ENCODE measurements around the gene MYO10. TPM values are rescaled to one million over a fixed set of nuclear protein-coding genes. Genes with fewer than 3 reads are reported as not detected.

Gene MYO10
- total RNA-seq, 2 experiments from 2014 or later: 0.08 TPM; not detected in 1

GRCh38 chr5:16797951-16798350 is 138.1 kb downstream of the MYO10 start:
- Mint-ChIP-seq H3K9me3 (no peaks in the 10 kb centered on the region), H3K27ac (no peak overlapping the region), H3K4me3 (no peak overlapping the region), H3K27me3 (no peaks in the 10 kb centered on the region), H3K4me1 (no peaks in the 10 kb centered on the region), H3K36me3 (ENCODE audit: low read depth) (no peaks in the 10 kb centered on the region)
- ChIA-PET POLR2A (no interaction called here), CTCF (no interaction called here)
- DNase-seq: no peak

- no peaks in the 10 kb centered on the region for H3K36me3 Mint-ChIP-seq (ENCODE audit: low read depth)
- ChIA-PET CTCF (no interaction called here), POLR2A (no interaction called here)
- peaks cover 2% of the 10 kb centered on the region for H3K4me1 Mint-ChIP-seq
- no peak for DNase-seq
- H3K27ac Mint-ChIP-seq: no peak overlapping the region
- no peaks in the 10 kb centered on the region for H3K9me3 Mint-ChIP-seq
- no peaks in the 10 kb centered on the region for H3K27me3 Mint-ChIP-seq
- H3K4me3 Mint-ChIP-seq: no peak overlapping the region
Observed at GRCh38 chr5:16794269-16794913, 141.7 kb downstream of the MYO10 start.

- H3K9me3 Mint-ChIP-seq: no peaks in the 10 kb centered on the region
- DNase-seq: no peak
- H3K27ac Mint-ChIP-seq: no peak overlapping the region
- ChIA-PET CTCF (no interaction called here), POLR2A (no interaction called here)
- peaks cover 1% of the 10 kb centered on the region for H3K27me3 Mint-ChIP-seq
- H3K4me3 Mint-ChIP-seq: no peak overlapping the region
- peaks cover 2% of the 10 kb centered on the region for H3K4me1 Mint-ChIP-seq
- H3K36me3 Mint-ChIP-seq (ENCODE audit: low read depth): no peaks in the 10 kb centered on the region
Observed at GRCh38 chr5:16792598-16793275, 143.4 kb downstream of the MYO10 start.

GRCh38 chr5:16791904-16792597 is 144.0 kb downstream of the MYO10 start:
- DNase-seq: no peak
- no peaks in the 10 kb centered on the region for H3K36me3 Mint-ChIP-seq (ENCODE audit: low read depth)
- POLR2A ChIA-PET: no interaction called here
- H3K4me1 Mint-ChIP-seq: peaks cover 2% of the 10 kb centered on the region
- H3K9me3 Mint-ChIP-seq: no peaks in the 10 kb centered on the region
- no peak overlapping the region for H3K27ac Mint-ChIP-seq
- CTCF ChIA-PET: no interaction called here
- peaks cover 1% of the 10 kb centered on the region for H3K27me3 Mint-ChIP-seq
- no peak overlapping the region for H3K4me3 Mint-ChIP-seq

- ChIA-PET CTCF (no interaction called here), POLR2A (no interaction called here)
- peak; percentile 28 for DNase-seq
- no peaks in the 10 kb centered on the region for H3K36me3 Mint-ChIP-seq (ENCODE audit: low read depth)
- H3K9me3 Mint-ChIP-seq: no peaks in the 10 kb centered on the region
- peaks cover 2% of the 10 kb centered on the region for H3K4me1 Mint-ChIP-seq
- H3K4me3 Mint-ChIP-seq: no peak overlapping the region
- H3K27me3 Mint-ChIP-seq: peaks cover 1% of the 10 kb centered on the region
- H3K27ac Mint-ChIP-seq: no peak overlapping the region
Observed at GRCh38 chr5:16791036-16791705, 144.9 kb downstream of the MYO10 start.

GRCh38 chr5:16788957-16789356 is 147.1 kb downstream of the MYO10 start:
- peaks cover 1% of the 10 kb centered on the region for H3K27me3 Mint-ChIP-seq
- ChIA-PET POLR2A (no interaction called here), CTCF (no interaction called here)
- no peaks in the 10 kb centered on the region for H3K36me3 Mint-ChIP-seq (ENCODE audit: low read depth)
- no peak overlapping the region for H3K4me3 Mint-ChIP-seq
- no peaks in the 10 kb centered on the region for H3K9me3 Mint-ChIP-seq
- DNase-seq: no peak
- no peak overlapping the region for H3K27ac Mint-ChIP-seq
- peaks cover 7% of the 10 kb centered on the region for H3K4me1 Mint-ChIP-seq

- no peaks in the 10 kb centered on the region for H3K9me3 Mint-ChIP-seq
- CTCF ChIA-PET: no interaction called here
Observed at GRCh38 chr5:16787278-16787677, 148.8 kb downstream of the MYO10 start.

GRCh38 chr5:16784843-16785791 is 151.0 kb downstream of the MYO10 start:
- Mint-ChIP-seq H3K27ac (no peak overlapping the region), H3K36me3 (ENCODE audit: low read depth) (no peaks in the 10 kb centered on the region), H3K4me3 (no peak overlapping the region), H3K4me1 (peaks cover 8% of the 10 kb centered on the region), H3K27me3 (peaks cover 1% of the 10 kb centered on the region), H3K9me3 (no peaks in the 10 kb centered on the region)
- ChIA-PET CTCF (interaction anchor here (0.5 kb wide), 1 partner anchor 94 kb away, joined by 3 read pairs; no protein-coding TSS in a partner anchor), POLR2A (no interaction called here)
- no peak for DNase-seq

More at GRCh38 chr5:16787278-16787677, 148.8 kb downstream of the MYO10 start:
- POLR2A ChIA-PET: no interaction called here
- Mint-ChIP-seq H3K4me1 (peaks cover 11% of the 10 kb centered on the region), H3K27ac (no peak overlapping the region), H3K36me3 (ENCODE audit: low read depth) (no peaks in the 10 kb centered on the region), H3K27me3 (peaks cover 1% of the 10 kb centered on the region), H3K4me3 (no peak overlapping the region)
- DNase-seq: no peak

- no peaks in the 10 kb centered on the region for H3K36me3 Mint-ChIP-seq (ENCODE audit: low read depth)
- POLR2A ChIA-PET: no interaction called here
- peaks cover 8% of the 10 kb centered on the region for H3K4me1 Mint-ChIP-seq
- H3K27me3 Mint-ChIP-seq: peaks cover 1% of the 10 kb centered on the region
- no peaks in the 10 kb centered on the region for H3K9me3 Mint-ChIP-seq
- H3K27ac Mint-ChIP-seq: no peak overlapping the region
- no peak overlapping the region for H3K4me3 Mint-ChIP-seq
- no peak for DNase-seq
- CTCF ChIA-PET: no interaction called here
Observed at GRCh38 chr5:16784088-16784487, 152.0 kb downstream of the MYO10 start.

GRCh38 chr5:16781828-16782626 is 154.1 kb downstream of the MYO10 start:
- Mint-ChIP-seq H3K9me3 (no peaks in the 10 kb centered on the region), H3K4me1 (peaks cover 8% of the 10 kb centered on the region), H3K27me3 (no peaks in the 10 kb centered on the region), H3K4me3 (no peak overlapping the region), H3K27ac (no peak overlapping the region), H3K36me3 (ENCODE audit: low read depth) (no peaks in the 10 kb centered on the region)
- DNase-seq: no peak
- ChIA-PET POLR2A (no interaction called here), CTCF (no interaction called here)

GRCh38 chr5:16780325-16780724 is 155.8 kb downstream of the MYO10 start:
- peaks cover 8% of the 10 kb centered on the region for H3K4me1 Mint-ChIP-seq
- no peak overlapping the region for H3K27ac Mint-ChIP-seq
- no peaks in the 10 kb centered on the region for H3K27me3 Mint-ChIP-seq
- CTCF ChIA-PET: interaction anchor here (0.7 kb wide), 1 partner anchor 531 kb away, joined by 4 read pairs; no protein-coding TSS in a partner anchor
- no peaks in the 10 kb centered on the region for H3K9me3 Mint-ChIP-seq
- H3K4me3 Mint-ChIP-seq: no peak overlapping the region
- no peaks in the 10 kb centered on the region for H3K36me3 Mint-ChIP-seq (ENCODE audit: low read depth)
- DNase-seq: no peak
- POLR2A ChIA-PET: no interaction called here

- Mint-ChIP-seq H3K27ac (no peak overlapping the region), H3K4me1 (no peaks in the 10 kb centered on the region), H3K27me3 (peaks cover 2% of the 10 kb centered on the region), H3K9me3 (no peaks in the 10 kb centered on the region), H3K4me3 (no peak overlapping the region), H3K36me3 (ENCODE audit: low read depth) (no peaks in the 10 kb centered on the region)
- ChIA-PET CTCF (no interaction called here), POLR2A (interaction anchor here (0.6 kb wide), 1 partner anchor 103 kb away, joined by 6 read pairs; no protein-coding TSS in a partner anchor)
- DNase-seq: no peak
Observed at GRCh38 chr5:16777432-16777831, 158.7 kb downstream of the MYO10 start.
